Measurements from ENCODE around the gene MCF2L.

DNA sequence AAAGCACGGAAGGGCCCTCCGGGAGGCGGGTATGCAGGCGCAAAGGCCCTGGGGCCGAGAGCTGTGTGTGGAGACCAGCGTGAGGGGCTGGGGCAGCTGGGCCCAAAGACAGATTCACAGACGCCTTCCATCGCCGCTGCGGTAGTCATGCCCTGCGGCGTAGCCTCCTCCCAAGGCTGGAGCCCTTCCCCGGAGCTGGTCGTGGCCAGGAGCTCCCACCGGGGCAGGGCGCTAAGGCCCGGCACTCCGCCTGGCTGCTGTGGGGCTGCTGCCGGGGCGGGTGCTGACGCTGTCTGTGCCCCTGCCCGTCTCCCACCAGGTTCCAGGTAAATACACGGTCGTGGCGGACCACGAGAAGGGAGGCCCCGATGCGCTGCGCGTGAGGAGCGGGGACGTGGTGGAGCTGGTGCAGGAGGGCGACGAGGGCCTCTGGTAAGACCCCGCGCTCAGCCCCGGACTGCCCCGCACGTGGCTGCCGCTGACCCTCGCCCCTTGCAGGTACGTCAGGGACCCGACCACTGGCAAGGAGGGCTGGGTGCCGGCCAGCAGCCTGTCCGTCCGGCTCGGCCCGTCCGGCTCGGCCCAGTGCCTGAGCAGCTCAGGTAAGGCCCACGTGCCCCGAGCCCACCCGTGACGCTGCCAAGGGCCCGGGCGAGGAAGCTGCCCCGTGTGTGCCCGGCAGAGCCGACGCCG, 127.2 kb downstream of the MCF2L start:
- TF ChIP-seq, protein P1, sequence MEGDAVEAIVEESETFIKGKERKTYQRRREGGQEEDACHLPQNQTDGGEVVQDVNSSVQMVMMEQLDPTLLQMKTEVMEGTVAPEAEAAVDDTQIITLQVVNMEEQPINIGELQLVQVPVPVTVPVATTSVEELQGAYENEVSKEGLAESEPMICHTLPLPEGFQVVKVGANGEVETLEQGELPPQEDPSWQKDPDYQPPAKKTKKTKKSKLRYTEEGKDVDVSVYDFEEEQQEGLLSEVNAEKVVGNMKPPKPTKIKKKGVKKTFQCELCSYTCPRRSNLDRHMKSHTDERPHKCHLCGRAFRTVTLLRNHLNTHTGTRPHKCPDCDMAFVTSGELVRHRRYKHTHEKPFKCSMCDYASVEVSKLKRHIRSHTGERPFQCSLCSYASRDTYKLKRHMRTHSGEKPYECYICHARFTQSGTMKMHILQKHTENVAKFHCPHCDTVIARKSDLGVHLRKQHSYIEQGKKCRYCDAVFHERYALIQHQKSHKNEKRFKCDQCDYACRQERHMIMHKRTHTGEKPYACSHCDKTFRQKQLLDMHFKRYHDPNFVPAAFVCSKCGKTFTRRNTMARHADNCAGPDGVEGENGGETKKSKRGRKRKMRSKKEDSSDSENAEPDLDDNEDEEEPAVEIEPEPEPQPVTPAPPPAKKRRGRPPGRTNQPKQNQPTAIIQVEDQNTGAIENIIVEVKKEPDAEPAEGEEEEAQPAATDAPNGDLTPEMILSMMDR (IDR thresholded peaks at IDR 0.05): no peak
- TF ChIP-seq POLR2A (IDR thresholded peaks at IDR 0.05): no peak
